Posterior vena cava (tissue), 2 donors: ENCODE data around the gene EPSTI1. TPM values are rescaled to one million over a fixed set of nuclear protein-coding genes. Genes with fewer than 3 reads are reported as not detected.
"Not testable (repeated sequence)": the region's sequence is repeated elsewhere in the genome, so short reads cannot be mapped to it uniquely, and the experiment has no call there.

Source experiments
- DNase-seq: peaks from one replicate; pipeline ENCODE4 v3.0.0-alpha.2; 2020; ENCODE audit warnings: low spot score
- intact Hi-C, 2 donors: fragments of 100-400 bp; cut with DNase I; formaldehyde crosslinking; loops; one replicate each; pipeline versions ENCODE4 v1.14.1 to v1.14.2; 2022 to 2023
- total RNA-seq, 2 donors: library from RNA; stranded (reverse); fragmentation: NEBNext Ultra II Directional; extraction: Animal tissue kit (Norgen Biotek cat#: 25700); gene quantifications; one replicate each; pipeline ENCODE4 v1.2.1, GENCODE V29; 2021
- donor health status: DM: yes; HTN: yes; CAD: no.
- donor health status: DM: yes; HTN: yes; CAD: no.

The EPSTI1 gene
- total RNA-seq, 2 donors from 2014 or later = 8.3 to 10.4 TPM

GRCh38 chr13:42875475-42876269 lies 116.4 kb downstream of the EPSTI1 start:
- no peak for DNase-seq
- intact Hi-C loops = no loop called here

DNA sequence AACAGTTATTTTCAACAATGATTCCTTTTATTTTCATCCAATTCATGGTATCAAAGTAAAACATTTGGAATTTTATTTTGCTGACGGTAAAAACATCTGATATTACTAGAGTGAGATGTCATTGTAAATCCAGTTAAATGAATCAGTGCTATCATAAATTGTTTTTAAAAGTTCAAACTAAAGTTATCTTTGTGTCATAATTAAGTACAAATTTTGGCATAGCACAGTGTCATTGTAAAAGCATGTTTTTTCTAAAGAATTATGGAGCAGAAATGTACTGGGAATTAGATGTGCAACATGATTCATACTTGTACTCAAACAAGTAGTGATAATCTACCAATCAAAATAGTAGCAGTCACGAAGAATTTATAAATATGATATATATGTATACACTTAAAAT lies 117.8 kb downstream of the EPSTI1 start:
- DNase-seq = no peak
- intact Hi-C loops = no loop called here

DNA sequence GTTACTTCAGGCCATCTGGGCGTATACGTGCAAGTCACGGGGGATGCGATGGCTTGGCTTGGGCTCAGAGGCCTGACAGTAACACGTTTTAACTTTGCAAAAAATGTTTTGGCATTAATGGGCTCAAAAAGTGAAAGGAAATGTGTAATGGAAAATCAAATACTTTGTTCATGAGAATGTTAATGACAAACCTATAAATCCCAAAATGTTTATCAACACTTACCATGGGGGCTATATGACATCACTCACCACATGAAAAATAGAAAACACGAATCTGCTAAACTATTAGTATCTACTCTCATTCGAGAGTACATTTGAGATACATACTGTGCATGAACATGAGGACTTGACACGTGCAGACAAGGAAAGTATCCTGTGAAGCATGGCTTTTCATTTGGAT lies 119.0 kb downstream of the EPSTI1 start:
- no peak for DNase-seq
- intact Hi-C loops = no loop called here

DNA sequence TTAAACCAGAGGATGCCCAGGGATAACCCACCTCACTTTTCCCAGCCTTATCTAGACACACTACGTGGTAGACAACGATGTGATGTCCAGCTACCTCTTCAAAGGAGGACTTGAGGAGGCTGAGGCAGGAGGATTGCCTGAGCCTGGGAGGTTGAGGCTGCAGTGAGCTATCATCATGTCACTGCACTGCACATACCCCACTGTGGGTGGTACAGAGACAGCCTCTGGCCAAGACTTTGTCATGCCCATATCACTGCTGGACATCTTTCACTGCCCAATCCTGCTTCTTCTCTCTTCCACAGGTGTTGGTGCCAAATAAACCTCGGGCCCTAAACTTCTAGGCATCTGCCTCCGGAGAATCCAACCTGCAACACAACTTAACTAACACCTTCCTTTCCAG lies 124.8 kb downstream of the EPSTI1 start:
- intact Hi-C loops = no loop called here
- DNase-seq = no peak

DNA sequence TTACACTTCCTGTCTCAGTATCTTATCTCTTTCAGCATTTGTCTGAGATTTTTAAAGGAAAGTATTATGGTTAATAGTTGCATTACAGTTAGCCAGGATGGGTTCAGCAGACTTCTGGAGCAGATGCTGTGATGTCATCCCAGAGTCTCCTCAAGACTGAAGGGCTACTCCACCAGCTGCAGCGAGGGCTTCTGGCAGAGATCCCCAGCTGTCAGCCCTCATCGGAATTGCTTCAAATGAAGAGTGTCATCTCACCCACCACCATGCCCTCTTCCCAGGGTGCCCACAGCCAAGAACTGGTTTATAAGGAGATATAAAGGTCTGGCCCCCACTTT lies 126.3 kb downstream of the EPSTI1 start:
- no peak for DNase-seq
- intact Hi-C loops = no loop called here

DNA sequence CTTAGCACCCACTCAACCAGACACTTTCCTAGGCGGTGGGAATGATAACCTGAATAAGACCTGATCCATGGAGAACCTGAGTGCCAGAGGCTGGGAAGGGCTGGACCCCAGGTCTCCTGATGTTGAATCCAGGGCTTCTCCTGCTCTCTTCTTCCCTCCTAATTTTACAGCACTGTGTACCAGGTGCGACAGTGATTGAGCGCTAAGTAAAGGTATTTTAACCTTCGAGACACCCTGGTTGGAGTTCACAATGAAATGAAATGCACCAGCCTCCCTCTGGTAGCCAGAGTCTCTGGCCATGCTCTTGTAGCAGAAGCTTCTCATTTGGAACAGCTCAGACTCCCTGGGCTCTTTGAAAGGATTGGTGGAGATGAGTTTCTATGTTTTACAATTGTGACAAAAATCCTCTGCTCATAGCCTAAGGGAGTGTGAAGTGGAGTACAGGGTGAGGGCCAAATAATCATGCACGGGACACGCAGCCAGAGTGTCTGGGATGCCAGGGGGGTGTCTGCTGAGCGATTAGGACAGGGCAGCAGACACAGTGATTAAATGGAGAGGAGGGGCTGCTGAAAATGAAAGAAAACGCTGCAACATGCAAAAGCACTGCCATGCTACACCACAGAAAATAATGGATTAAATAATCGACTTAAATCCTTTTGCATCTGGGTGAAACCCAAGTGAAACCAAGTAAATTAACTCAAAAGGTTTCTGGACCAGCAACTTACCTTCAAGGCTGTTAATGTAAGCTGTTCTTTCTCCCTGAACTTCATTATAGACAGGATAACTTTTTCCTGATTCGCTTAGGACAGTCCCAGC lies 126.9 kb downstream of the EPSTI1 start:
- intact Hi-C loops = no loop called here
- DNase-seq = no peak

DNA sequence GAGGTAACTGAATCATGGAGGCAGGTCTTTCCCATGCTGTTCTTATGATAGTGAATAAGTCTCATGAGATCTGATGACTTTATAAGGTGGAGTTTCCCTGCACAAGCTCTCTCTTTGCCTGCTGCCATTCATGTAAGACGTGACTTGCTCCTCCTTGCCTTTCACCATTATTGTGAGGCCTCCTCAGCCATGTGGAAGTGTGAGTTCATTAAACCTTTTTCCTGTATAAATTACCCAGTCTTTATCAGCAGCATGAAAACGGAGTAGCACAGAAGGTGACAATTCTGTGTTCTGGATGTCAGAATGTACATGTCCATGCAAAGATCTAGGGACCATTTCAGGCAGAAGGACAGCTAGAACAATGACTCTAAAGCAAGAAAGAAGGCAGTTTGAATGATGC lies 129.7 kb downstream of the EPSTI1 start:
- DNase-seq, intact Hi-C loops: not testable (repeated sequence)

DNA sequence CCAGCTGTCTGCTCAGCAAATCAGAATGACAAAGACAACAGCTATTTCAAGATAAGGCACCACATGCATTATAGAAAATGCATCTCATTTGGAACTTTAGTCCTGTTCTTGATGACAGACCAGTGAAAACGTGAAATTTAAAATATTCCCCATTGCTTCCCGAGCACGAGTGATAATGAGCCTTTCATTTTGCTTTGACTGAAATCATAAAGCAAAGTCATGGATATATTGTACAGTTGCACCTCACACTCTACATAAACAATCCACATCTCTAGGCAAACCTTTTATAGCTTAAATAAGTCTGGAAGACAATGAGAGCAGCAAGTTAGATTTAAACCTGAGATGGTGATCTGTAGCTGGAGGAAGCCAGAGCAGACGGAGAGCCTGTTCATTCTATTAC lies 131.6 kb downstream of the EPSTI1 start:
- intact Hi-C loops = no loop called here
- DNase-seq = no peak

- no peak for DNase-seq
- intact Hi-C loops = no loop called here
Observed at GRCh38 chr13:42859760-42860159, 132.3 kb downstream of the EPSTI1 start.

- DNase-seq = no peak
- intact Hi-C loops = no loop called here
Observed at GRCh38 chr13:42855410-42855809, 136.6 kb downstream of the EPSTI1 start.

DNA sequence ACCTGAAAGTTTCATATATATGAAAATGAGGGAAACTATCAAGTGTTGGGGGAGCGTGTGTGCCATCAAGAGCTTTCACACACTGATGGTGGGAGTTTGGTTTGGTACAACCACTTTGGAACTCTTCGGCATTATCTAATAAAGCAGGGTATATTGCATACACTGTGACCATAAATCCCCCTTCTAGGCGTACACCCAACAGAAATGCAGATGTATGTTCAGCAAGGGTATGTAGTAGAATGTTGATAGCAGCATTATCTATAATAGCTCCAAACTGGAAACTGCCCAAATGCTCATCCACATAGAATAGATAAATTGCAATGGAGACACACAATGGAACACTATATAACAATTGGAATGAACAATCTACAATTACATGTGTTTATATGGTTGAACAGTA lies 139.9 kb downstream of the EPSTI1 start:
- intact Hi-C loops = no loop called here

GRCh38 chr13:42849200-42849599 lies 142.8 kb downstream of the EPSTI1 start:
- intact Hi-C loops = no loop called here
- no peak for DNase-seq

More for the DNA sequence above, 139.9 kb downstream of the EPSTI1 start:
- DNase-seq = no peak

- intact Hi-C loops = no loop called here
- DNase-seq = no peak
Observed at GRCh38 chr13:42847891-42848663, 144.0 kb downstream of the EPSTI1 start.

GRCh38 chr13:42836930-42837690 lies 154.9 kb downstream of the EPSTI1 start:
- intact Hi-C loops = no loop called here
- DNase-seq = no peak

Other genes starting within 250 kb of the EPSTI1 start
- gene FAM216B, start 210.7 kb downstream of the EPSTI1 start, total RNA-seq = under 1 TPM in 1 of 2 donors, not detected in 1; 0.23 TPM
- 10 to 100 TPM; 10.8 to 17.0 TPM for gene DNAJC15, start 31.3 kb upstream of the EPSTI1 start, total RNA-seq